HL-60 (cell line): ENCODE data around the gene HPCAL1.

ENCODE experiments used
- DNase-seq, 2 experiments: peaks; one replicate each; pipeline ENCODE4 v3.0.0-alpha.2; 2010 to 2020; ENCODE audit warnings: low read depth in 1 of 2, low spot score in 1 of 2
- H3K27ac ChIP-seq: fragments of 250-450 bp; sonication (Bioruptor Pico); replicated peaks from 2 replicates; pipeline ENCODE4 v1.5.1; 2020; ENCODE audit warnings: mild to moderate bottlenecking, moderate library complexity
- H3K27me3 ChIP-seq: fragments of 250-450 bp; sonication (Bioruptor Pico); 2 replicates; pipeline ENCODE4 v1.5.1; 2021; ENCODE audit warnings: mild to moderate bottlenecking, moderate library complexity; ENCODE audit not compliant: insufficient read depth, poor library complexity, severe bottlenecking
- H3K4me3 ChIP-seq: replicated peaks from 2 replicates; pipeline ENCODE4 v1.5.1; 2011; ENCODE audit warnings: mild to moderate bottlenecking, control low read depth, low read length; ENCODE audit not compliant: insufficient read depth
- GABPA ChIP-seq: IDR thresholded peaks from 2 replicates; pipeline ENCODE4 v1.6.1; 2012; ENCODE audit warnings: low read depth
- POLR2AphosphoS5 ChIP-seq: IDR thresholded peaks from 2 replicates; pipeline ENCODE4 v1.6.1; 2012; ENCODE audit warnings: low read depth
- SPI1 ChIP-seq: IDR thresholded peaks from 2 replicates; pipeline ENCODE4 v1.6.1; 2012; ENCODE audit warnings: low read depth, mild to moderate bottlenecking, borderline replicate concordance
- TF ChIP-seq, protein P1 (sequence below): IDR thresholded peaks from one replicate; pipeline ENCODE4 v1.5.1; 2011; ENCODE audit warnings: low read length, control low read depth, inconsistent platforms; ENCODE audit not compliant: insufficient read depth
- TF ChIP-seq, protein P2 (sequence below): IDR thresholded peaks from 2 replicates; pipeline ENCODE4 v1.6.1; 2012; ENCODE audit warnings: low read depth; ENCODE audit not compliant: insufficient replicate concordance

HPCAL1 gene

DNA sequence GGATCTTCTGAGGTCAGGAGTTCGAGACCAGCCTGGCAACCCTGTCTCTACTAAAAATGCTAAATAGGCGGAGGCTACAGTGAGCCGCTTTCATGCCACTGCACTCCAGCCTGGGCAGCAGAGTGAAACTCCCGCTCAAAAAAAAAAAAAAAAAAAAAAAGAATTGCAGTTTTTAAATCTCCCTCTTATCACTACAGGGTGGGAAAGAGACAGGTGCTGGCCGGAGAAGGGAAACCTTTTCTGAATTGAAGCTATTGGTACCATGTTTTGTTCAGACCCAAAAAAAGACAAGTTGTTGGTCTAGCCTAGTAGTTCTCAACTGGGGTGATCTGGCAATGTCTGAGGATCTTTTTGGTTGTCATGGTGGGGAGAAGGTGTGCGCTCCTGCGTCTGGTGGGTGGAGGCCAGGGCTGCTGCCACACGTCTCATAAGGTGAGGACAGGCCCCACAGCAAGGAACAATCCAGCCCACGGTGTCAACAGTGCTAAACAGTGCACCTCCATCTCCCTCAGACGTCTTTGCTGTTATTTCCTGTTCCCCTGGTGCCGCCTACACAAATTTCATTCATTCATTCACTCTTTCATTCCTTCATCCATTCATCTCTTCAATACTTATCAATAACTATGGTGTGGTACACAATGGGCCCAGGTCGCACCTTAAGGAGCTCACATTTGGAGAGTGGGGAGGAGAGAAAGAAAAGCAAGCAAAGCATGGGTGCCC is 174.2 kb downstream of the HPCAL1 start:
- DNase-seq = no peak
- TF ChIP-seq, protein P1, sequence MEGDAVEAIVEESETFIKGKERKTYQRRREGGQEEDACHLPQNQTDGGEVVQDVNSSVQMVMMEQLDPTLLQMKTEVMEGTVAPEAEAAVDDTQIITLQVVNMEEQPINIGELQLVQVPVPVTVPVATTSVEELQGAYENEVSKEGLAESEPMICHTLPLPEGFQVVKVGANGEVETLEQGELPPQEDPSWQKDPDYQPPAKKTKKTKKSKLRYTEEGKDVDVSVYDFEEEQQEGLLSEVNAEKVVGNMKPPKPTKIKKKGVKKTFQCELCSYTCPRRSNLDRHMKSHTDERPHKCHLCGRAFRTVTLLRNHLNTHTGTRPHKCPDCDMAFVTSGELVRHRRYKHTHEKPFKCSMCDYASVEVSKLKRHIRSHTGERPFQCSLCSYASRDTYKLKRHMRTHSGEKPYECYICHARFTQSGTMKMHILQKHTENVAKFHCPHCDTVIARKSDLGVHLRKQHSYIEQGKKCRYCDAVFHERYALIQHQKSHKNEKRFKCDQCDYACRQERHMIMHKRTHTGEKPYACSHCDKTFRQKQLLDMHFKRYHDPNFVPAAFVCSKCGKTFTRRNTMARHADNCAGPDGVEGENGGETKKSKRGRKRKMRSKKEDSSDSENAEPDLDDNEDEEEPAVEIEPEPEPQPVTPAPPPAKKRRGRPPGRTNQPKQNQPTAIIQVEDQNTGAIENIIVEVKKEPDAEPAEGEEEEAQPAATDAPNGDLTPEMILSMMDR = no peak
- TF ChIP-seq, protein P2, sequence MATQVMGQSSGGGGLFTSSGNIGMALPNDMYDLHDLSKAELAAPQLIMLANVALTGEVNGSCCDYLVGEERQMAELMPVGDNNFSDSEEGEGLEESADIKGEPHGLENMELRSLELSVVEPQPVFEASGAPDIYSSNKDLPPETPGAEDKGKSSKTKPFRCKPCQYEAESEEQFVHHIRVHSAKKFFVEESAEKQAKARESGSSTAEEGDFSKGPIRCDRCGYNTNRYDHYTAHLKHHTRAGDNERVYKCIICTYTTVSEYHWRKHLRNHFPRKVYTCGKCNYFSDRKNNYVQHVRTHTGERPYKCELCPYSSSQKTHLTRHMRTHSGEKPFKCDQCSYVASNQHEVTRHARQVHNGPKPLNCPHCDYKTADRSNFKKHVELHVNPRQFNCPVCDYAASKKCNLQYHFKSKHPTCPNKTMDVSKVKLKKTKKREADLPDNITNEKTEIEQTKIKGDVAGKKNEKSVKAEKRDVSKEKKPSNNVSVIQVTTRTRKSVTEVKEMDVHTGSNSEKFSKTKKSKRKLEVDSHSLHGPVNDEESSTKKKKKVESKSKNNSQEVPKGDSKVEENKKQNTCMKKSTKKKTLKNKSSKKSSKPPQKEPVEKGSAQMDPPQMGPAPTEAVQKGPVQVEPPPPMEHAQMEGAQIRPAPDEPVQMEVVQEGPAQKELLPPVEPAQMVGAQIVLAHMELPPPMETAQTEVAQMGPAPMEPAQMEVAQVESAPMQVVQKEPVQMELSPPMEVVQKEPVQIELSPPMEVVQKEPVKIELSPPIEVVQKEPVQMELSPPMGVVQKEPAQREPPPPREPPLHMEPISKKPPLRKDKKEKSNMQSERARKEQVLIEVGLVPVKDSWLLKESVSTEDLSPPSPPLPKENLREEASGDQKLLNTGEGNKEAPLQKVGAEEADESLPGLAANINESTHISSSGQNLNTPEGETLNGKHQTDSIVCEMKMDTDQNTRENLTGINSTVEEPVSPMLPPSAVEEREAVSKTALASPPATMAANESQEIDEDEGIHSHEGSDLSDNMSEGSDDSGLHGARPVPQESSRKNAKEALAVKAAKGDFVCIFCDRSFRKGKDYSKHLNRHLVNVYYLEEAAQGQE = no peak
- no peak for TF ChIP-seq POLR2AphosphoS5
- TF ChIP-seq GABPA = no peak
- TF ChIP-seq SPI1 = no peak
- H3K27me3 ChIP-seq = no peaks in the 10 kb centered on the region
- H3K4me3 ChIP-seq = no peak overlapping the region
- no peak overlapping the region for H3K27ac ChIP-seq
